Activated CD8-positive, alpha-beta memory T cell treated with anti-CD3 and anti-CD28 coated beads, Interleukin-2, amount 10 ng/mL, durations not matched to agents 7 days and 5 days (primary cell): ENCODE measurements around the gene ACR. TPM values are rescaled to one million over a fixed set of nuclear protein-coding genes. Genes with fewer than 3 reads are reported as not detected.
A peak's percentile ranks its signal among the peaks of the same experiment; 100 is the strongest.
"Not testable (repeated sequence)": the region's sequence is repeated elsewhere in the genome, so short reads cannot be mapped to it uniquely, and the experiment has no call there.

Experiments
- ATAC-seq: fragments of 150-1000 bp; cut with Tn5 transposase; one replicate; pipeline ENCODE4 v1.10.0; 2021; ENCODE audit warnings: moderate library complexity
- CTCF ChIA-PET: fragments of 350-600 bp; sonication (Branson Sonifier 250); formaldehyde crosslinking; loops from one replicate; lab custom pipeline; 2021; ENCODE audit warnings: antibody characterized with exemption; lab: Charles Lee
- DNase-seq: peaks from one replicate; pipeline ENCODE4 v3.0.0-alpha.2; 2020
- H3K27ac Mint-ChIP-seq: one replicate; pipeline ENCODE4 v1.8.0; 2021; ENCODE audit warnings: mild to moderate bottlenecking, mixed read lengths
- H3K27me3 Mint-ChIP-seq: one replicate; pipeline ENCODE4 v1.8.0; 2021; ENCODE audit warnings: mixed read lengths
- H3K36me3 Mint-ChIP-seq: one replicate; pipeline ENCODE4 v1.8.0; 2021; ENCODE audit warnings: mild to moderate bottlenecking, mixed read lengths
- H3K4me1 Mint-ChIP-seq: one replicate; pipeline ENCODE4 v1.8.0; 2021; ENCODE audit warnings: mixed read lengths
- H3K4me3 Mint-ChIP-seq: one replicate; pipeline ENCODE4 v1.8.0; 2021; ENCODE audit warnings: mild to moderate bottlenecking, moderate library complexity, mixed read lengths
- H3K9me3 Mint-ChIP-seq: one replicate; pipeline ENCODE4 v1.8.0; 2022; ENCODE audit warnings: low read depth, mixed read lengths
- total RNA-seq, 2 experiments: library from RNA; stranded (reverse); gene quantifications; one replicate each; pipeline ENCODE4 v1.2.3, GENCODE V29; 2021

Gene ACR
- total RNA-seq, 2 experiments from 2014 or later = not detected

DNA sequence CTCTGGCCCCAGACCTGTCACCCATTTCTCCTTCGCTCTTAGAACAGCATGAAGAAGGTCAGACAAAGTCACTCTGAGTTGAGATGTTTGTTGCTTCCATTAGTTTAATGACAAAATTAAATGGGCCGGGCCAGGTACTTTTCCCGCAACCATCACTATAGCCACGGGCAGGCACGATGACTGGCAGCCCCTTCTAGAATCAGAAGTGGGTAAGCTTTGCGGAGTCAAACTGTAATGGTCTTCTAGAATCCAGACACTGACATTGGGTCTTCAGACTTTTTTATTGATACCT lies 2.3 kb upstream of the ACR start:
- Mint-ChIP-seq H3K36me3 (no peaks in the 10 kb centered on the region), H3K27me3 (peaks cover 7% of the 10 kb centered on the region), H3K27ac (no peak overlapping the region), H3K9me3 (no peaks in the 10 kb centered on the region), H3K4me3 (no peak overlapping the region), H3K4me1 (peaks cover 3% of the 10 kb centered on the region)
- ATAC-seq = no peak
- CTCF ChIA-PET = no interaction called here
- DNase-seq = no peak

DNA sequence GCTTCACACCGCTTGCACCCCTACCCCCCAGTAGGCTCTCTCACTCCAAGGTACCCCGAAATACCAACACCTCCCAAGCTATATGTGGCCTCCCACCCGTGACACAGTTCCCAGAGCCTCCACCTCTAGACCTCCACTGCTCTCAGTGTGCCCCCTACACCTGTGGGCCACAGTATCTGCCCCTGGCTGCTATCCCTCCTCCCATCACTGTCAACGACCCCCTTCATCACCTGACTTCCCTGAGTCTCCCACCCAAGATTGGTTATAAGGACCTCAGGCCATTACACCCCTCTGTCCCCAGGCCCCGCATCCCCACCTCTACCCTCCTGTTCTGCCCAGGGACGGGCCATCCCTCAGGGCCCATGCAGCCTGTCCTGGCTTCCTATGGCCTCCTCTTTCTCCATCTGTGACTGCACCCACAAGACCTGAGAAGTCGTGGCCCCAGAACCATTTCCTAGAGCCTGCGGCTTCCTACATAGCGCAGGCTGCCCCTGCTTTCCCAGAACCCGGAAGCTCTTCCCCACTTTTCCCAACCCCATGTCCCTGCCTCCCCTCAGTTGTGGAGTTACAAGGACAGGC lies 734 bp downstream of the ACR start:
- Mint-ChIP-seq H3K27ac (no peak overlapping the region), H3K4me1 (peaks cover 3% of the 10 kb centered on the region), H3K36me3 (no peaks in the 10 kb centered on the region), H3K4me3 (no peak overlapping the region), H3K27me3 (peaks cover 7% of the 10 kb centered on the region), H3K9me3 (no peaks in the 10 kb centered on the region)
- CTCF ChIA-PET = no interaction called here
- DNase-seq (peak; percentile 25), ATAC-seq (no peak)

- ATAC-seq = no peak
- Mint-ChIP-seq H3K9me3 (no peaks in the 10 kb centered on the region), H3K36me3 (no peaks in the 10 kb centered on the region), H3K4me1 (no peaks in the 10 kb centered on the region), H3K27ac (no peak overlapping the region), H3K27me3 (peaks cover 7% of the 10 kb centered on the region), H3K4me3 (no peak overlapping the region)
- peak; percentile 38 for DNase-seq
- CTCF ChIA-PET = no interaction called here
Observed at GRCh38 chr22:50739279-50739691, 1.3 kb downstream of the ACR start.

GRCh38 chr22:50739894-50740293 lies 1.9 kb downstream of the ACR start:
- DNase-seq (peak; percentile 26), ATAC-seq (no peak)
- no peak overlapping the region for H3K4me3 Mint-ChIP-seq
- CTCF ChIA-PET = no interaction called here
- H3K4me1 Mint-ChIP-seq = no peaks in the 10 kb centered on the region
- H3K36me3 Mint-ChIP-seq = no peaks in the 10 kb centered on the region
- H3K9me3 Mint-ChIP-seq = no peaks in the 10 kb centered on the region
- H3K27ac Mint-ChIP-seq = no peak overlapping the region
- peaks cover 7% of the 10 kb centered on the region for H3K27me3 Mint-ChIP-seq

DNA sequence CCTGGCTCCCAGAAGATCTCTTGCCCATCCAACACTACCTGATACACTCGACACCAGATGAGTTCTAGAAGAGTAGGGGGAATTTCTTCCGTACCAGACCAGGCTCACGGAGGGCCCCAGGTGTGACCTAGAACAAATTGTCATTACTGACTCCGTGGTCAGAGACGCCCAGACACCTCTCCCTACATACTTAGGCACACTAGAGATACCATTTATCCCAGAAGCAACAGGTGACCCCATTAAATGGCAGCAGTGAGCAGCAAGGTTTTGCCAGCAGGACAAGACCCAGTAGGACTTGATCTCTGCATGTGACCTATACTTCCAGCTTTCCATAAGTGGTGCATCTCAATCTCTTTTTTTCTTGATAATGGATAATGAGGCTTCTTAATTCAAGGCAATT lies 2.7 kb downstream of the ACR start:
- H3K4me1 Mint-ChIP-seq, H3K27ac Mint-ChIP-seq, DNase-seq, ATAC-seq, H3K9me3 Mint-ChIP-seq, CTCF ChIA-PET, H3K27me3 Mint-ChIP-seq, H3K4me3 Mint-ChIP-seq, H3K36me3 Mint-ChIP-seq: not testable (repeated sequence)

- H3K4me3 Mint-ChIP-seq, H3K9me3 Mint-ChIP-seq, CTCF ChIA-PET, H3K27ac Mint-ChIP-seq, ATAC-seq, H3K36me3 Mint-ChIP-seq, DNase-seq, H3K27me3 Mint-ChIP-seq, H3K4me1 Mint-ChIP-seq: not testable (repeated sequence)
Observed at GRCh38 chr22:50744424-50744823, 6.4 kb downstream of the ACR start.

GRCh38 chr22:50747521-50747920 lies 9.5 kb downstream of the ACR start:
- H3K27me3 Mint-ChIP-seq, ATAC-seq, H3K36me3 Mint-ChIP-seq, H3K4me3 Mint-ChIP-seq, DNase-seq, H3K27ac Mint-ChIP-seq, H3K9me3 Mint-ChIP-seq, H3K4me1 Mint-ChIP-seq, CTCF ChIA-PET: not testable (repeated sequence)

DNA sequence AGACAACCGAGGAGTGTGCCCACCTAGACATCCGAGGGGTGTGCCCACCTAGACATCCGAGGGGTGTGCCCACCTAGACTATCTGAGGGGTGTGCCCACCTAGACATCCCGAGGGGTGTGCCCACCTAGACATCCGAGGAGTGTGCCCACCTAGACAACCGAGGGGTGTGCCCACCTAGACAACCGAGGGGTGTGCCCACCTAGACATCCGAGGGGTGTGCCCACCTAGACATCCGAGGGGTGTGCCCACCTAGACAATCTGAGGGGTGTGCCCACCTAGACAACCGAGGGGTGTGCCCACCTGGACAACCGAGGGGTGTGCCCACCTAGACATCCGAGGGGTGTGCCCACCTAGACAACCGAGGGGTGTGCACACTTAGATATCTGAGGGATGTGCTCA lies 10.6 kb downstream of the ACR start:
- DNase-seq = not testable (repeated sequence)

DNA sequence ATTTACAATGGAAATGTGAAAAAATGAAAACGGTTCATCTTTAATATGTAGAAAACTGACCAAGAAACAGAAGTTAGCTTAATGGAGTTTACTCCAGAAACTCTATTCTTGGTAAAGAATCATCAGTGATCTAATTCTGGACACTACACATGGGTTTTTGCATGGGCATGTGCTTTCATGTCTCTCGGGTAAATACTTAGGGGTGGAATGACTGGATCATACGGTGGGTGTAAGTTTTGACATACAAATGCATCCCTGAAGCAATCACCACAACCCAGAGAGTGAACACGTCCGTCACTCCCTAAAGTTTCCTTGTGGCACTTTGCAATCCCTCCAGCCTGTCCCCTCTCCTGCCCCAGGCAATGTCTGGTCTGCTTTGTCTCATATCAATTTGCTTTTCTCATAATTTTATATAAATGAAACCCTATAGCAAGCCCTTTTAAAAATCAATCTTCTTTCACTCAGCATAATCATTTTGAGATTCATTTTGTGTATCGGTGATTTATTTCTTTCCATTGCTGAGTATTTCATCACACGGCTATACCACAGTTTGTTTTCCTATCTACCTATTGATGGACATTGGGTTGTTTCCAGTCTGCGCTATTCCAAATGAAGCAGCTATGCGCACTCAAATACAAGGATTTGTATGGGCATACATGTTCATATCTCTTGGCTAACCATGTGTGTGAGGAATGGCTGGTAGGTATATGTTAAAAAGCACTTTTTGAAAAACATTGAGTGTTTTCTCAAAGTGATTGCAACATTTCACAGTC lies 11.5 kb downstream of the ACR start:
- CTCF ChIA-PET = not testable (repeated sequence)

More for the DNA sequence above, 10.6 kb downstream of the ACR start:
- H3K4me1 Mint-ChIP-seq, CTCF ChIA-PET, H3K9me3 Mint-ChIP-seq, H3K27me3 Mint-ChIP-seq, H3K4me3 Mint-ChIP-seq, ATAC-seq, H3K36me3 Mint-ChIP-seq, H3K27ac Mint-ChIP-seq: not testable (repeated sequence)

GRCh38 chr22:50755251-50755650 lies 17.2 kb downstream of the ACR start:
- ATAC-seq, DNase-seq, H3K4me3 Mint-ChIP-seq, CTCF ChIA-PET, H3K4me1 Mint-ChIP-seq, H3K27ac Mint-ChIP-seq, H3K9me3 Mint-ChIP-seq, H3K36me3 Mint-ChIP-seq: not testable (repeated sequence)
- peaks cover 20% of the 10 kb centered on the region for H3K27me3 Mint-ChIP-seq

More for the DNA sequence above, 11.5 kb downstream of the ACR start:
- H3K36me3 Mint-ChIP-seq, ATAC-seq, H3K4me1 Mint-ChIP-seq, H3K4me3 Mint-ChIP-seq, DNase-seq, H3K27ac Mint-ChIP-seq, H3K9me3 Mint-ChIP-seq: not testable (repeated sequence)
- H3K27me3 Mint-ChIP-seq = peaks cover 13% of the 10 kb centered on the region

GRCh38 chr22:50756406-50756805 lies 18.4 kb downstream of the ACR start:
- not testable (repeated sequence) for H3K9me3 Mint-ChIP-seq, H3K27ac Mint-ChIP-seq
- CTCF ChIA-PET = interaction anchor here (1.8 kb wide), 1 partner anchor 23 kb away, joined by 4 read pairs; no protein-coding TSS in a partner anchor

GRCh38 chr22:50756949-50757491 lies 19.0 kb downstream of the ACR start:
- not testable (repeated sequence) for H3K4me1 Mint-ChIP-seq, H3K36me3 Mint-ChIP-seq, H3K9me3 Mint-ChIP-seq
- Mint-ChIP-seq H3K27me3 (peaks cover 17% of the 10 kb centered on the region), H3K4me3 (peak overlapping the region; percentile 84), H3K27ac (peak overlapping the region; percentile 78)
- CTCF ChIA-PET = interaction anchor here (0.6 to 1.8 kb wide), 3 partner anchors 24 to 173 kb away, joined by 3 to 4 read pairs (median 3); no protein-coding TSS in a partner anchor
- DNase-seq (peak; percentile 75), ATAC-seq (peak; percentile 47)

More at GRCh38 chr22:50756406-50756805, 18.4 kb downstream of the ACR start:
- not testable (repeated sequence) for DNase-seq, ATAC-seq, H3K4me1 Mint-ChIP-seq, H3K36me3 Mint-ChIP-seq
- Mint-ChIP-seq H3K27me3 (peaks cover 19% of the 10 kb centered on the region), H3K4me3 (peak overlapping the region; percentile 84)

DNA sequence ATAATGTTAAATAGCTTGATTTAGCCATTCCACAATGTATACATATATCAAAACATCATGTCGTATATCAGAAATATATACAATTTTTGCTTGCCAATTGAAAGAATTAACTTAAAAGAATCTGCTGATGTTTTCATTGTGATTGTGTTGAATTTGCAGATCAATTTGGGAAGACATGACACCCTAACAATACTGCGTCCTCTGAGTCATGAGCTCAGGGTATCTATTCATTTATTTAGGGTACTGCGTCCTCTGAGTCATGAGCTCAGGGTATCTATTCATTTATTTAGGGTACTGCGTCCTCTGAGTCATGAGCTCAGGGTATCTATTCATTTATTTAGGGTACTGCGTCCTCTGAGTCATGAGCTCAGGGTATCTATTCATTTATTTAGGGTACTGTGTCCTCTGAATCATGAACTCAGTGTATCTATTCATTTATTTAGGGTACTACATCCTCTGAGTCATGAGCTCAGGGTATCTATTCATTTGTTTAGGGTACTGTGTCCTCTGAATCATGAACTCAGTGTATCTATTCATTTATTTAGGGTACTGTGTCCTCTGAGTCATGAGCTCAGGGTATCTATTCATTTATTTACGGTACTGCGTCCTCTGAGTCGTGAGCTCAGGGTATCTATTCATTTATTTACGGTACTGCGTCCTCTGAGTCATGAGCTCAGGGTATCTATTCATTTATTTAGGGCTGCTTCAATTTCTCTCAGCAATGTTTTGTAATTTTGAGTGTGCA lies 21.8 kb downstream of the ACR start:
- H3K27me3 Mint-ChIP-seq, H3K4me3 Mint-ChIP-seq, DNase-seq, H3K9me3 Mint-ChIP-seq, H3K36me3 Mint-ChIP-seq, H3K27ac Mint-ChIP-seq, CTCF ChIA-PET, ATAC-seq, H3K4me1 Mint-ChIP-seq: not testable (repeated sequence)
